SIG-M5 treated with dmso at 0.1 percent for 504 hours (cell line): ENCODE results near the gene DCC.

Experiments used
- DNase-seq: peaks from one replicate; lab custom pipeline; 2025; ENCODE audit not compliant: unreplicated experiment; lab: John Stamatoyannopoulos, UW

The DCC gene

DNA sequence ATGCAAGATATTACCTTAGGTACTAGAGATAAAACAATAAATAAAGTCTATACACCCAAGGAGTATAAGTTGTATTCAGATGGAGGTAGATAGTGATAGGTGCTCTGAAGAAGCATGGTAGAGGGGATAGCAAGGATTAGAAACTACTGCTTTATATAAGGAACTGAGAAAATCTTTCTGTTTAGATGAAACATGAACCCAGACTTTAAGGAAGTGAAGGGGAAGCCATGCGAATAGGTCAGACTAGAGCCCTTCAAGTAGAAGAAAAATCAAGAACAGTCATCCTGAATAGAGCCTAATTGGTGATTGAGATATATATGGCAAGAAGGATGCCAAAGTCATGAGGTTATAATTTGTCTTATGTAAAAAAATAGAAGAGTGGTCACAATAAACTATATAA lies 984.4 kb downstream of the DCC start:
- DNase-seq, result no peak

DNA sequence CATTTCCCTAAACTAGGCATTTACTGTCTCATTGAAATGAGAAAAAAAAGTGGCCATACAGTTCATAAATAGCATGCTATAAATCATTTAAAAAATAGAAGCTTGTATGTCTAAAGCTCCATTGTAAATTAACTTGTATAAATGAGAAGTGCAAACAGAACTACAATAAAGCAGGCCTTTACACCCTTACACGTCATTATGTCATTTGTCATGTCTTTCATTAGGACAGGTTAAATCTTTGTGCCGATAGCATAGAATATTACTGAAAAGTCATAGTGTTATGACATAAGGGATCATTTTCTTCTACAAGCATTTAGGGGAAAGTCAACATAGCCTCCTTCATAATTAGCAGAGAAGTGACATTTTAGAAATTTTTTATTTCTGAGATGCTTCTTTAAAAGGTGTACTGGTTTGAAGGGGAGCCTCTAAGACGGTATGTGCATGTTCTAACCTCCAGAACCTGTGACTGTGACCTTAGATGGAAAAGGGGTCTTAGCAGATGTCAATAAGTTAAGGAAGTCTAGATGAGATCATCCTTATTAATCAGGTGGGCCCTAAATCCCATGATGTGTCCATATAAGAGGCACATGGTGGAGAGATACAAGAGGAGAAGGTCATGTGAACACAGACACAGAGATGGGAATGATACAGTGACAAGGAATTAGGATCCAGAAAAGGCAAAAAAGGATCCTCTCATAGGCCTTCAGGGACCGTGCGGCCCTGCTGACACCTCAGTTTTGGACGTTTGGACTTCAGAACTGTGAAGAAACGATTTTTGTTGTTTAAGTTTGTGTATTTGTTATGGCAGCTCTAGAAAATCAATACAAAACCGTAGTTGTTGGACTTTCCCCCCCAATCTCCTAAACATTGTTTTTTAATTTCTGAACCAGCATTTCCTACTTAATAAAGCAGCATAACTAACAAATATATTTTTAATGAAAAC lies 1020.8 kb downstream of the DCC start:
- DNase-seq, result no peak

DNA sequence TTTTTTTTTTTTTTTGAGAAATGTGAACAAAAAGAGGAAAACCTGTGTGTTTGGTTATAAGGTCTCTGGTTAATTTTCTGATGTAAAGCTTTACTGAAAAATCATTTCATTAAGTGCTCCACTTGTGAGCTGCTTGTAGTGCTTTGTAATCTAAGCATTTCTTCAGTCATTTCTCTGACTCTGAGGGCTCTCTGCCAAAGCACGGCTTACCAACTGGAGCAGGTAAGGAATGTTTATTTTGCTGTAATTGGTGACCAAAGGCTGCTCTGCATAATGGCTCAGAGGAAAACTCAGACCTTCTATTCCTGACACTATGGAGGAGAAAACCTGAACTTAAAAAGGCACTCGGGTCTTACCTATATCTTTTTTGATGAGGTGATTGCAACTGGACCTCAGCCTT lies 1035.6 kb downstream of the DCC start:
- DNase-seq, result no peak

DNA sequence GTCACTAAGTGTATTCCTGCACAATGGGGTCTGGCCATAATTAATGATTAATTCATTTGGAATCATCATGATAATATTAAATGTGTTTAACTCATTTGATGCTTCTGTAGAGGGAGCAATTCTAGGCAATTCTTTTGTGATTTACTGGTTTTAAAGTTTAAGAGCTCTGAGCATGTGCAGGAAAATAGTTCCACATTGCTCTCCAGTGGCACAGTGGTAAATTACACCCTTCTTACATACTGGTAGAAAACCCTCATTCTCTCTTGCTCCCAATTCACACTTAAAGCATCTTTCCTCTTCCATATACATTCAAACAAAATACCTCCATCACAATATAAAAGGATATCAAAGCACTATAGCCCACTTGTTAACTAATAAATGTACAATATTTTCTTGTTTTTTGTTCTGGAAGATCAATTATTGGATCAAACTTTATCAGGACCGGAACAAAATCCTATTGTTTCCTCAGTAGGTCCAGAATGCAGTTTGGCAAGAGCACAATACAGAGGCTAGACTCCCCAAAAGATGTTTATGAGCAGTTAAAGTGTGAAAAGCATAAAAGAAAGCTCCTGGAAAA lies 1040.2 kb downstream of the DCC start:
- DNase-seq, result peak; percentile 31

DNA sequence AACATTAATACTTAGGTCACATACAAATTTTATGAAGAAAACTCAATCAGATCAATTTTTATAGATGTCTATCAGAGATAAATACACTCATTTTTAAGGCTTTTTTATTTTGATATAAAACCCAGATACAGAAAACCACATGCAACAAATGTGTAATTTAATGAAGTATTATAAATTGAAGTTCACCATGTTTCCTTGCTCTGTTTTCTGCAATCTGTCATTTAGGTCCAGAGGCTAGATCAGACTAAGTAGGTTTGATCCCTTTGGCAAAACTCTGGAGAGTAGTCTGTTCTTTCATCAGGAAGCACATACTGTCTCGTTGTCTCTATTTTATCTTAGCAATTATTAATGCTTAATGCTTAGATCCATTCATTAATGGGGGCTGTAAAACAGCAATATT lies 1042.9 kb downstream of the DCC start:
- DNase-seq, result no peak

DNA sequence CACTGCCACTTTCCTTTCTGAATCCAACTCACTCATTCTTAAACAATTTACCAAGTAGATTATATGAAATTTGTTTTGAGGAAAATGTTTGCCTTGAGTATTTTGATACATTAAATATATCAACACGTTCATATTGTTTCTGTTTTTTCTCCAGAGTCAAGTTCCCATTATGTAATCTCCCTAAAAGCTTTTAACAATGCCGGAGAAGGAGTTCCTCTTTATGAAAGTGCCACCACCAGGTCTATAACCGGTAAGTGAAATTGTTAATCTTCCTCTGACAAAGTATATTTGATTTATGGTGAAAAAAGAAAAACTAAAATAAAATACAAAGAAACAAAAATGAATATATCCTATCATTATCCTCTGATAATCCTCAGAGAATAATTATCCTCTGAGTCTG lies 1045.9 kb downstream of the DCC start:
- DNase-seq, result no peak

DNA sequence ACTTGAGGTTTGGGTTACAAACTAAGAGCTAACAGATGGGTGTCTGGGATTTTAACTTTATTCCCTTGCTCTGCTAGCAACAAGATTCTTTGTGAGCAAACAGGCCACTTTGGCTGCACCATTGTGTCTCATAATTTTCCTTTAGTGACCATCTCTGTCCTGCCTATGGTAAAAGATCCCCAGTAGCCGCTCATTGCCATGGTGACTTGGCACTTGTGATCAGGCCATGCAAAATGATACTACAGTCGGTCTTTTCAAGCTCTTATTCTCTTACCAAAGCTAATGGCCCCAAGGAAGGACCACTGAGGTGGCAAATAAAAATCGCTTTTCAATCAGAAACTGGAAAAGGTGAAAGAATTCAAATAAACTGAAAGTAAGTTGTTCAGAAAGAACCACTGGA lies 1047.6 kb downstream of the DCC start:
- no peak for DNase-seq

DNA sequence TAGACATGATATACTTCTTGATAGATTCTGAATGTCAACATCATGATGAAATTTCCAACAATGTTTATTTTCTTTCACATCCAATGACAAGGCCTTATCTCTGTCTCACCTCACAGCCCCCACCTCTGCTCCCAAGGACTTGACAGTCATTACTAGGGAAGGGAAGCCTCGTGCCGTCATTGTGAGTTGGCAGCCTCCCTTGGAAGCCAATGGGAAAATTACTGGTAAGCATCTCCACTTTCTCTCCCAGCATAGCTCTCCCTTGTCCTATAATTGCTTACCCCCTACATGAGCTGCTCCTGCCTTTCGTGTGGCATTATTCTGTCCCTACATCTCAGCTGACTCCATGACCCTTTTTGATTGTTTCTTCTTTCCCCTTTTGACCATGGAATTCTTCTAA lies 1062.7 kb downstream of the DCC start:
- no peak for DNase-seq

DNA sequence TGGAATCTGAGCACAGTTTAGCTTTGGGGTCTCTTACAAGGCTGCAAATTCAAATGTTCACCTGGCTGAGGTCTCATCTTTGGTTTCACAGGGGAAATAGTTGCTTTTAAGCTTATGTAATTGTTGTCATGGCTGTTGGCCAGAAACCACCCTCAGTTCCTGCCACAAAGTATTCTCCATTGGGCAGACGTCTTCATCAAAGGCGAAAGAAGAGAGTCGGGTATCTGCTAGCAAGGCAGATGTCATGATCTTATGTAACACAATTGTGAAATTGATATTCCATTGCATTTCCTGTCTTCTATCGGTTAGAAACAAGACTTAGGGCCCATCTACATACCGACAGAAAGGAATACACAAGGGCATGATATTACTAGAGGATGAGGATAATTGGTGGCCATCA lies 1068.3 kb downstream of the DCC start:
- DNase-seq, result no peak

DNA sequence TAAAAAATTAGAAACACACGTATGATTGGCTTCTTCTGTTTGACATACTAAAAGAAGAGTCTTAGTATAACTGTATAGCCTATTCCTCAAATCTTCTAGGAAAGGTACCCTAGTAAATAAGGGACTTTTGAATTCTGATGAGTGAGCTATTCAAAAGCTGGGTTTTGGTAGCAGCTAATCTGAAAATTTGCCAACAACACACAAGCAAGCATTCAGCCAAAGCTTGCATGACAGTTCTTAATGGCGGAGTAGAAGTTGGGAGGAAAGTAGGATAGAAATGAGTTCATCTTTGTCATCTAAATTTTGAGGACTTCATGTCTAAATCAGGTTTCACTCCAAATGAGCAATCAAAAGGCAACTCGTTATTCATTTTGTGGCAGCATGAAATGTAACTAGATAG lies 1071.5 kb downstream of the DCC start:
- DNase-seq, result no peak

DNA sequence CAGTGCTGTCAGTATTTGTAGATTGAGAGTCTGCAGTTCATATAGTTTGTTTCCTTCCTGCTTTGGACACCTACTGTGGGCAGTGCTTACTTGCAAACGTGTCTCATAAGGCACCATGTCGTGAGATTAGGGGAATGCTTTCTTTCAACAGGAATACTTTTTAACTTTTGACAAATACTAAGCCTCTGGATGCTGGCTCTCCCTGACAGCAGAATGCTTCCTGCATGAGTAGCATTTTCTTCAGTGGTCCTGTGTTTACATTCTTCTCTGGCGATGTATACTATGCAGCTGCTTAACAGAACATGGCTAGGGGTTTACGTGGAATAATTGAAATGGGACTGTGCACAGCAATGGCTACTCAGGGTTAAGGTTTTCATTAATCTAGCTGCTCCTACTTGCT lies 1077.0 kb downstream of the DCC start:
- no peak for DNase-seq

DNA sequence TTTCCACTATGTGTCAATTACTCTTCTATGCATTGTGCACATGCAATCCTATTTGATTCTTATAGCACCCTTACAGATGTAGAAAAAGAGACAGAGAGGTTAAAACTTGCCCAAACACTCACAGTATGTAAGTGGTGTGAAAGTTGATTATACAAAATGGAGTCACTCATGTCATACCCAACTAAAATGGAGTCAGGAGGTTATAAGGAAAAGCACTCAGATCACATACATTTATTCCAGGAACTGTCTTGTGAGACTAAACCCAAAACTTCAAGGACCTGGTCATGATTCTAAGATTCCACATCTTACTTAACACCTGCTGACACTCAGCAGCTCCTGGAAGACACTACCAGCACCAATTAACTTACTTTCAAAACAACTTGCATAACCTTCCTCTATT lies 1081.9 kb downstream of the DCC start:
- DNase-seq, result no peak

DNA sequence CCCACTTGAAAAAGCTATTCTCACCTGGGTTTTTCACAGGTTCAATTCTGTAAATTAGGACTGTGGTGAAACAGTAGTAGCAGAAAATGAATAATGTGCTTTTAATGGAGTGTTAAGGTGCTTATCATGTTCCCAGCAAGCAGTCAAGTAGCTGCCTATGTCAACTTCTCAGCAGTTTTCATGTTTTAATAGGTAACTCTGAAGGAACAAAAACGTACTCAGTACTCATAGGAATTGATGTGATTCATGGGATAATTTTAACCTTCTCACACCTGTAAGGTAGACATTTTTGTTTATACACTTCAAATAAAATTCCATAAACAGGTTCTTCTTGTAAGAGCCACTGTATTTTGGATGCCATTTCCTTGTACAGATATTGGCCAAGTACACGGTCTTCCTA lies 1082.9 kb downstream of the DCC start:
- no peak for DNase-seq

DNA sequence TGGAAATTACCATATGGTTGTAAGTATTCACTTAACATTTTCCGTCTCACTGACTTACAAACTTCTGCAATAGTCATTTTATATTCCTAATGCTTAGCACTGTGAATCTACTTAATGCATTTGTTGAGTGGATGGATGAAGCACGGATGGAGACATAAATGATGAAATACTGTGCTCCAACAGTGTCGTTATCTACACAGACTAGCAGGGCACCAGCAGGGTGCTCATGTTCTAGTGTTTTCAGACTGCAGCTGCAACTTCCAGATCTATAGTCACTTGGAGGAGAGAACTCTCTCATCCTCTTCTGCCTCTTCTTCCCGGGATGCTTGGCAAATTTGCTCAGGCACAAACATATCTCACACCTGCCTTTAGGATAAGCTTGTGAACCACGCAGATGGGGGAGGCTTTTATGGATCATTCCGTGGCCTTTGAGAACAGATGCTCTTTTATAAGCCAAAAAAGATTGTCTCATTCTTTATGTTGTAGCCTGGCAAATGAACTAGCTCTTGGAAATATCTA lies 1086.7 kb downstream of the DCC start:
- no peak for DNase-seq

DNA sequence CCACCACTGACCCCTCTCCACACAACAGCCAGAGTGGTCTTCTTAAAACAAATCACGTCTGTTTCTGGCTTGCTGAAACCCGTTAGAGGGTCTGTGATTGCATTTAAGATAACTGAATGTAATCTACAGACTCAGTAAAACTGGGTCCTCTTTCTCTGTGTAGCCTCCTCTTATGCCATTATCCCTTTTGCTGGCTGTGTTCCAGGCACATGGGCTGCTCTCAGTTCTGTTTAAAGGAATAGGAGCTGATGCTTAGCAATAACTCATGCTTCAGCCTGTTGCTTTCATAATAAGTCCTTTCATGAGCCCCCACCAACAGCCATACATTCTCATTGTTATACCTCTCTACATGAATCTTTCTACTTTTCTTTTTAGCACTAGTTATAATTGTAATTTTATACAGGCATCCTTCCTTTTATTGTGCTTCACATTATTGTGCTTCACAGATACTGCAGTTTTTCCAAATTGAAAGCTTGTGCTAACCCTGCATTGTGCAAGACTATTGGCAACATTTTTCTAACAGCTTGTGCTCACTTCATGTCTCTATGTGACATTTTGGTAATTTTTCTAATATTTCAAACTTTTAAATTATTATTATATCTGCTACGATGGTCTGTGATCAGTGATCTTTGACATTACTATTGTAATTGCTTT lies 1101.9 kb downstream of the DCC start:
- no peak for DNase-seq

DNA sequence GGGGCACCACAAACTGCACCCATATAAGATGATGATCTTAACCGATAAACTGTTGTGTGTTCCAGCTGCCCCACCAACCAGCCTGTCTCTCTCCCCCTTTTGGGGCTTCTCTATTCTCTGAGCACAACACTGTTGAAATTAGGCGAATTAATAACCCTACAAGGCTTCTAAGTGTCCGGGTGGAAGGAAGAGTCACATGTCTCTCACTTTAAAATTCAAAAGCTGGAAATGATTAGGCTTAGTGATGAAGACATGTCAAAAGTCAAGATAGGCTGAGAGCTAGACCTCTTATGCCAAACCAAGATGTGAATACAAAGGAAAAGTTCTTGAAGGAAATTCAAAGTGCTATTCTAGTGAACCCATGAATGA lies 1102.4 kb downstream of the DCC start:
- no peak for DNase-seq

DNA sequence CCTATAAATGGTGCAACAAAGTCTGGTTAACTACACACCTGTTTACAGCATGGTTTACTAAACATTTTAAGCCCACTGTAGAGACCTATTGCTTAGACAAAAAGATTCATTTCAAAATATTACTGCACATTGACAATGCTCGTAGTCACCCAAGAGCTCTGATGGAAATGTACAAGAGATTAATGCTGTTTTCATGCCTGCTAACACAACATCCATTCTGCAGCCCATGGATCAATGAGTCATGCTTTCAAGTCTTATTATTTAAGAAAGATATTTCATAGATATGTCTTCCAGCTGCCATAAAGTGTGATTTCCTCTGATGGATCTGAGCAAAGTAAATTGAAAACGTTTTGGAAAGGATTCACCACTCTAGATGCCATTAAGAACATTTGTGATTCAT lies 1103.3 kb downstream of the DCC start:
- DNase-seq, result no peak

DNA sequence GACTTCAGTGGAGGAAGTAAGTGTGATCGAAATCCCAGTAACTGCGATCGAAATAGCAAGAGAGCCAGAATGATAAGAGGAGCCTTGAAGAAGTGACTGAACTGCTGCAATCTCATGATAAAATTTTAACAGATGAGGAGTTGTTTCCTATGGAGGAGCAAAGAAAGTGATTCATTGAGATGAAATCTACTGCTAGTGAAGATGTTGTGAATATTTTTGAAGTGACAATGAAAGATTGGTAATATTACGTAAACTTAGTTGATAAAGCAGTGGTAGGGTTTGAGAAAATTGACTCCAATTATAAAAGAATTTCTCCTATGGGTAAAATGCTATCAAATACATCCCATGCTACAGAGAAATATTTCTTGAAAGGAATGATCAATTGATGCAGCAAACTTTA lies 1103.8 kb downstream of the DCC start:
- DNase-seq, result no peak

DNA sequence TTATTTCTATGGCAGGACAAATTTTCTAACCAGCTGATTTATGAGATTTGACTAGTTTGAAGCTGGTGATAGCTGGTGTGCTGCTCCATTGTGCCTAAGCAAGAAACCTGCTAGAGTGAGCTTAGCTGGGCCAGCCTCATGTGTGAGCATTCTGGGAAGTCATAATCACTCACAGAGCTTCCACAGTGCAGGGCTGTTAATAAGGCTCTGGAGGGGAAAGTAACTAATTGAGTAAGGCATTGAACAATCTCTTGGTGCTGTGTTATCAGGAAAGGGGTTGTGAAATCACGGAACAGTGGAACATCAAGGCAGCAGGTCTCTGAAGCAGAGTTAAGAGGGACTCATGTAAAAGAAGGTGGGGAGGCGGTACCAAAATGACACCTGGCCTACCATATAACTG lies 1111.9 kb downstream of the DCC start:
- no peak for DNase-seq

DNA sequence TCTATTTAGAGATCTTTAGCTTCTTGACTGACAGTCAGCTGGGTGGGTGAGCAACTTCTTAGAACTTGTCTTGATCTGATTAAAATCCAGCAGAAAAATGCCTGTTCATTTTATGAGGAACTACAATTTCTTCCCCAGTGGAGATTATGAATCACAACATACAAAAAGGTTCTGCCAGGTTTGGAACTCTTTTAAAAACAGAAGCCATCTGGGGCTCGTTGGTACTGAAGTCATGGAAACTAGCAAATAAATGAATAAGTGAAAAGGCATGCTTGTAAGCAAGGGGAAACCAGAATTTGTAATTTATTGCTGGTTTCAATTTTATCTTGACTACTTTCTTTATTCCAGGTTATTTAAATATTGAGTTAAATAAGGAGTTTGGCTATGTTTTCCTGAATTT lies 1117.1 kb downstream of the DCC start:
- no peak for DNase-seq

DNA sequence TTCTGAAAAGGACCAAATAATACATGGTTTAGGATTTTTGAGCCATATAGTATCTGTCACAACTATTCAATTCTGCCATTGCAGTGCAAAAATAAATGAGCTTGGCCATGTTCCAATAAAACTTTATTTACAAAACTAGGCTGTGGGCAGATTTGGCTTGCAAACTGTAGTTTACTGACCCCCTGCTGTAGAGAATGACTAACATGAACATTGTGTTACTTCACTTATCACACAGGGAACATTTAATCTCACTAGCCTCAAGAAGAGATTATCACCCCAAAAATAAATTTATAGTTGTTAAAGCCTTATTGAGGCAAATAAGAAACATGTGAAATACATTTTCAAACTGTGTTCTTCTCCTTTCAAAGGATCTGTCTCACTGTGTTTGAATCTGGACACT lies 1118.3 kb downstream of the DCC start:
- no peak for DNase-seq

DNA sequence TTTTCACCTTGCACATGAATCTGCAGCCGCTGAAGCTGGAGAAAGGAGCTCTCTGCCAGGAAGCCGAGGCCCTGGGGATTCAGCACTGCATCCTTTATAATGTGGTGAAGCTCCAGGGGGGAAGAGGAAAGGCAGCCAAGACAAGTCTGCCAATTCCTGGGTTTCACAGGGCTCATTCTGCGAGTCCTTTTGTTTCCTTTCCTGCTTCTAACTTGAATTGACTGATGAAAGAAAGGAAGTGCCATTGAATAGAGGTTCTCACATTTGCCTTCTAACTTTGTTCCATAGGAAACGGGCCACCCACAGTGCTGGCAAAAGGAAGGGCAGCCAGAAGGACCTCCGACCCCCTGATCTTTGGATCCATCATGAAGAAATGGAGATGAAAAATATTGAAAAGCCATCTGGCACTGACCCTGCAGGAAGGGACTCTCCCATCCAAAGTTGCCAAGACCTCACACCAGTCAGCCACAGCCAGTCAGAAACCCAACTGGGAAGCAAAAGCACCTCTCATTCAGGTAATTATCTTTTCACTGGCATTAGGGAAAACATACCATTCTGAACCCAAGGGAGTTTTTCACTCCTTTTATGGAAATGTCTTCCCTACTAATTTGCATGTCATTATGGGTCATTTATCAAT lies 1119.1 kb downstream of the DCC start:
- no peak for DNase-seq
